Smooth muscle cell (in vitro differentiated cells): ENCODE measurements around the gene TMEM271. TPM values are rescaled to one million over a fixed set of nuclear protein-coding genes. Genes with fewer than 3 reads are reported as not detected.

Source experiments
- DNase-seq: peaks from one replicate; lab custom pipeline; 2025; ENCODE audit not compliant: unreplicated experiment; lab: John Stamatoyannopoulos, UW
- H2AFZ ChIP-seq: fragments of 200-600 bp; sonication (generic); 2 replicates; pipeline ENCODE4 v1.6.0; 2016; ENCODE audit warnings: antibody characterized with exemption, low read depth, mild to moderate bottlenecking
- H3F3A ChIP-seq: fragments of 200-600 bp; sonication (generic); 2 replicates; pipeline ENCODE4 v1.6.0; 2017; ENCODE audit warnings: antibody characterized with exemption, low read depth
- H3K27ac ChIP-seq: fragments of 200-600 bp; sonication (generic); 2 replicates; pipeline ENCODE4 v1.5.1; 2016; ENCODE audit warnings: low read depth, mild to moderate bottlenecking
- H3K27me3 ChIP-seq: fragments of 200-600 bp; sonication (generic); 2 replicates; pipeline ENCODE4 v1.6.1; 2016; ENCODE audit warnings: low read depth, mild to moderate bottlenecking
- H3K36me3 ChIP-seq: fragments of 200-600 bp; sonication (generic); 2 replicates; pipeline ENCODE4 v1.5.1; 2016; ENCODE audit warnings: low read depth
- H3K4me1 ChIP-seq: fragments of 200-600 bp; sonication (generic); 2 replicates; pipeline ENCODE4 v1.5.1; 2016; ENCODE audit warnings: low read depth
- H3K4me2 ChIP-seq: fragments of 200-600 bp; sonication (generic); 2 replicates; pipeline ENCODE4 v1.6.0; 2016; ENCODE audit warnings: mild to moderate bottlenecking
- H3K4me3 ChIP-seq: fragments of 200-600 bp; sonication (generic); 2 replicates; pipeline ENCODE4 v1.5.1; 2016; ENCODE audit warnings: mild to moderate bottlenecking
- H3K79me2 ChIP-seq: fragments of 200-600 bp; sonication (generic); 2 replicates; pipeline ENCODE4 v1.6.0; 2016; ENCODE audit warnings: low read depth, mild to moderate bottlenecking
- H3K9ac ChIP-seq: fragments of 200-600 bp; sonication (generic); 2 replicates; pipeline ENCODE4 v1.6.0; 2016; ENCODE audit warnings: low read depth
- H3K9me3 ChIP-seq: fragments of 200-600 bp; sonication (generic); replicated peaks from 2 replicates; pipeline ENCODE4 v1.5.1; 2016; ENCODE audit warnings: low read depth
- H4K20me1 ChIP-seq: fragments of 200-600 bp; sonication (generic); 2 replicates; pipeline ENCODE4 v1.6.0; 2016; ENCODE audit warnings: low read depth
- WGBS: methylation state at CpG from one replicate; pipeline ENCODE4 v1.1.7; 2016; ENCODE audit warnings: low lambda C conversion rate; 5-methylcytosine and 5-hydroxymethylcytosine counted together
- polyA plus RNA-seq: library from polyadenylated mRNA; unstranded; fragments of >200 nt; fragmentation: Nextera tagmentation; extraction: Ambion mirVana; gene quantifications from 2 replicates; pipeline ENCODE4 v1.2.1, GENCODE V29; 2016
- total RNA-seq: library from RNA; depleted of rRNA; stranded (reverse); fragments of >200 nt; gene quantifications from 2 replicates; pipeline ENCODE4 v1.2.3, GENCODE V29; 2014
- TF ChIP-seq, protein P1 (sequence below): fragments of 200-600 bp; sonication (generic); IDR thresholded peaks from 2 replicates; pipeline ENCODE4 v1.5.1; 2017; ENCODE audit warnings: borderline replicate concordance, mild to moderate bottlenecking, antibody characterized with exemption; ENCODE audit not compliant: insufficient read depth, poor library complexity, severe bottlenecking

The TMEM271 gene
- total and polyA plus RNA-seq, 2 experiments from 2014 or later = not detected

DNA sequence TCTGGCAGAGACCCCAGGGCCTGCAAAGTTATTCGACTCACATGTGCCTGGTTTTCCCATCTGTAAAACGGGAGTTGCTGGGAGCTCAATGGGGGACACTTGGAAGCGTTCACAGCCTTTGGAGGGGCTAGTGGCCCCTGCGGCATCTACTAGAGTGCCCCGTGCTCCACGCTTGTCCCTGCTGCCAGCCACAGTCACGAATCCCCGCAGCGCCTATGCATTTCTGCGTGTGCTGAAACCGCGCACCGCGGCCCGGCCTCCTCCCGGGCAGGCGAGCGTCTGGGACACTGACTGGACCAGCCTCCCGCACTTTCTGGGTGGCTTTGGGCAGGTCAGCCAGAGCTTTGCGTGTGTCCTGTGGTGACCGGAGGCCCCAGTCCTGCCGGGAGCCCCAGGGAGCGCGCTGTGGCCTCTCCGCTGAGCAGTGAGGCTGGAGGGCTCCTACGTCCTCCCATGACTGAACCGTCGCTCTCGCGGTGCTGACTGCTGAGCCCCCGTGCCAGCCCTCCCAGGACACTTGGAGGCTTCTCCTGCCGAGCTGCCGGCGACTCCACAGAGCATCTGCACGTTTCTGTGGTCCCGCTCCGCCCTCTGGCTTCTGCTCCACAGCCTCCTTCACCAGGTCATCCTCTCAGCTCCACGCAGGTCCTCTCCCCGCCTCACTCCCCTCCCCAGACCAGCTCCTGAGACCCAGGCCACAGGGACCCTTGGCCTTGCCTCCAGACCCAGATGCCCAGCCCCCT, 40.7 kb downstream of the TMEM271 start:
- Histone ChIP-seq H3K9me3 (no peaks in the 10 kb centered on the region), H3K27ac (no peak overlapping the region), H3K4me2 (no peak overlapping the region), H3K79me2 (no peaks in the 10 kb centered on the region), H4K20me1 (no peaks in the 10 kb centered on the region), H3K4me1 (no peaks in the 10 kb centered on the region), H2AFZ (no peak overlapping the region), H3K36me3 (no peaks in the 10 kb centered on the region), H3K9ac (no peak overlapping the region), H3K27me3 (no peaks in the 10 kb centered on the region), H3K4me3 (no peak overlapping the region), H3F3A (no peaks in the 10 kb centered on the region)
- WGBS = 98% methylated on average over 19 of the region's 39 CpGs
- TF ChIP-seq, protein P1, sequence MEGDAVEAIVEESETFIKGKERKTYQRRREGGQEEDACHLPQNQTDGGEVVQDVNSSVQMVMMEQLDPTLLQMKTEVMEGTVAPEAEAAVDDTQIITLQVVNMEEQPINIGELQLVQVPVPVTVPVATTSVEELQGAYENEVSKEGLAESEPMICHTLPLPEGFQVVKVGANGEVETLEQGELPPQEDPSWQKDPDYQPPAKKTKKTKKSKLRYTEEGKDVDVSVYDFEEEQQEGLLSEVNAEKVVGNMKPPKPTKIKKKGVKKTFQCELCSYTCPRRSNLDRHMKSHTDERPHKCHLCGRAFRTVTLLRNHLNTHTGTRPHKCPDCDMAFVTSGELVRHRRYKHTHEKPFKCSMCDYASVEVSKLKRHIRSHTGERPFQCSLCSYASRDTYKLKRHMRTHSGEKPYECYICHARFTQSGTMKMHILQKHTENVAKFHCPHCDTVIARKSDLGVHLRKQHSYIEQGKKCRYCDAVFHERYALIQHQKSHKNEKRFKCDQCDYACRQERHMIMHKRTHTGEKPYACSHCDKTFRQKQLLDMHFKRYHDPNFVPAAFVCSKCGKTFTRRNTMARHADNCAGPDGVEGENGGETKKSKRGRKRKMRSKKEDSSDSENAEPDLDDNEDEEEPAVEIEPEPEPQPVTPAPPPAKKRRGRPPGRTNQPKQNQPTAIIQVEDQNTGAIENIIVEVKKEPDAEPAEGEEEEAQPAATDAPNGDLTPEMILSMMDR = no peak
- DNase-seq = no peak

DNA sequence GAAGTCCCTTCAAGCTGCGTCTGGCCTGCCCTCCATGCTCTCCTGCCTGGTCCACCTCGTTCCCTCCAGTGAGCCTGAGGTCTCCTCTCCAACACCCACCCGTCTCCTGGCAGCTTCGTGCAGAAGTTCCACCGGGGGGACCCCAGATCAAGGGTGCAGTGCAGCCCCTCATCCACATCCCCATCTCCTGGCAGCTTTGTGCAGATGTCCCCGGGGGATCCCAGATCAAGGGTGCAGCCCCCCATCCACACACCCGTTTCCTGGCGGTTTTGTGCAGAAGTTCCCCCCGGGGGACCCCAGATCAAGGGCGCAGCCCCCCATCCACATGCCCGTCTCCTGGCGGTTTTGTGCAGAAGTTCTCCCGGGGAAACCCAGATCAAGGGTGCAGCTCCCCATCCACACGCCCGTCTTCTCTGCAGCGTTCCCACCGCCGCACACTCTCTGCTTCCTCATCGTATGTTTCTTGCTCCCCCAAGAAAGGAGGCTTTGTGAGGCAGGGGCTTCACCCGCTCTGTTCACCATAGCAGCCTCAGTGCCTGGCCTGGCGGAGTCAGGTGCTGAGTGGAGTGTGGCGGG, 41.4 kb downstream of the TMEM271 start:
- Histone ChIP-seq H3K9me3 (no peaks in the 10 kb centered on the region), H3K36me3 (no peaks in the 10 kb centered on the region), H3F3A (no peaks in the 10 kb centered on the region), H2AFZ (no peak overlapping the region), H4K20me1 (peaks cover 5% of the 10 kb centered on the region), H3K27ac (no peak overlapping the region), H3K4me3 (no peak overlapping the region), H3K4me2 (no peak overlapping the region), H3K9ac (no peak overlapping the region), H3K27me3 (no peaks in the 10 kb centered on the region), H3K79me2 (peaks cover 1% of the 10 kb centered on the region), H3K4me1 (no peaks in the 10 kb centered on the region)
- TF ChIP-seq, protein P1 = no peak
- WGBS = 96% methylated on average over 22 of the region's 22 CpGs
- DNase-seq = no peak

DNA sequence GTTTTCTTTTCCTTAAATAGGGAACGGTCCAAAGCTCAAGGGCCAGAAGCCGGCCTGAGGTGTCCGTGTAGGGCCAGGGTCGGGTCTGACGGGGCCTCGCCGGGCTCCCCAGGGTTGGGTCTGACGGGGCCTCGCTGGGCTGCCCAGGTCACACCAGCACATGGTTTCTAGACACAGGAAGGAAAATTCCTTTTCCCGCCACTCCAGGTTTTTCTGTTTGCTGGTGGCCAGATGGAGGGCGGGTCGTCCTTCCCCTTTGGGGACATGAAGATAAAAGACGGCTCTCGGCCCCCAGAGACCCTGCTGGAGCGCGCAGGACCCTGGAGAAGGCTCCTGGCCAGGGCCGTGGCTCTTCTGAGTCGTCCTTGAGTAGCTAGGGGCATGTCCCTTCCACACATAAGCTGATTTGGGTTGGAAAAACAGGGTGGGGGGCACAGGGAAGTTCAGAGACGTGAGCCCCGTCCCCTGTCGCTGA, 42.0 kb downstream of the TMEM271 start:
- Histone ChIP-seq H3K79me2 (peaks cover 4% of the 10 kb centered on the region), H3K9me3 (no peaks in the 10 kb centered on the region), H3K27me3 (no peaks in the 10 kb centered on the region), H3K36me3 (no peaks in the 10 kb centered on the region), H2AFZ (no peak overlapping the region), H4K20me1 (peaks cover 10% of the 10 kb centered on the region), H3F3A (no peaks in the 10 kb centered on the region), H3K27ac (no peak overlapping the region), H3K4me3 (no peak overlapping the region), H3K9ac (no peak overlapping the region), H3K4me1 (no peaks in the 10 kb centered on the region), H3K4me2 (no peak overlapping the region)
- TF ChIP-seq, protein P1 = no peak
- 99% methylated on average over 21 of the region's 21 CpGs for WGBS
- no peak for DNase-seq
